ENCODE data around the gene ERVFRD-1.

DNA sequence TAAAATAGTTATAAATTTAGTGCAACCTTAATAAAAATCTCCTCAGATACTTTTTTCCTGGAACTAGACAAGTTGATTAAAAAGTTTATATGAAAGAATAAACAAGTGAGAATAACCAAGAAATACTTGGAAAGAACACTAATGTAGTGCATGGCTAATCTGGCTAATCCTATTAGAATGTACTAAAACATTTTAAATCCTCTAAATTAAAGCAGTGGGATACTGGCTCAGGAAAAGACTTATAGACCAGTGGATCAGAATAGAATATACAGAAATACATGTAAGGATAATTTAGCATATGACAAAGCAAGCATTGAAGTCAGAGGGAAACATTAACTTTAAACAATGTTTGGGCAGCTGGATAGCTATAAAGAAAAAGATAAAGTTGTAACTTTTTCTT, 41.1 kb upstream of the ERVFRD-1 start:
- TF ChIP-seq, protein P1, sequence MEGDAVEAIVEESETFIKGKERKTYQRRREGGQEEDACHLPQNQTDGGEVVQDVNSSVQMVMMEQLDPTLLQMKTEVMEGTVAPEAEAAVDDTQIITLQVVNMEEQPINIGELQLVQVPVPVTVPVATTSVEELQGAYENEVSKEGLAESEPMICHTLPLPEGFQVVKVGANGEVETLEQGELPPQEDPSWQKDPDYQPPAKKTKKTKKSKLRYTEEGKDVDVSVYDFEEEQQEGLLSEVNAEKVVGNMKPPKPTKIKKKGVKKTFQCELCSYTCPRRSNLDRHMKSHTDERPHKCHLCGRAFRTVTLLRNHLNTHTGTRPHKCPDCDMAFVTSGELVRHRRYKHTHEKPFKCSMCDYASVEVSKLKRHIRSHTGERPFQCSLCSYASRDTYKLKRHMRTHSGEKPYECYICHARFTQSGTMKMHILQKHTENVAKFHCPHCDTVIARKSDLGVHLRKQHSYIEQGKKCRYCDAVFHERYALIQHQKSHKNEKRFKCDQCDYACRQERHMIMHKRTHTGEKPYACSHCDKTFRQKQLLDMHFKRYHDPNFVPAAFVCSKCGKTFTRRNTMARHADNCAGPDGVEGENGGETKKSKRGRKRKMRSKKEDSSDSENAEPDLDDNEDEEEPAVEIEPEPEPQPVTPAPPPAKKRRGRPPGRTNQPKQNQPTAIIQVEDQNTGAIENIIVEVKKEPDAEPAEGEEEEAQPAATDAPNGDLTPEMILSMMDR (conservative IDR thresholded peaks at IDR 0.05 in 1 of 2, IDR thresholded peaks at IDR 0.05 in 1 of 2; ENCODE audit: extremely low read depth in 1 of 2, insufficient read depth in 1 of 2, low read depth in 1 of 2, low read length in 2 of 2): no peak
- TF ChIP-seq EZH2 (IDR thresholded peaks at IDR 0.05; ENCODE audit: borderline replicate concordance, low read length): no peak

Measured in mammary epithelial cell (primary cell).